Stimulated activated CD8-positive, alpha-beta memory T cell treated with anti-CD3 and anti-CD28 coated beads, Interleukin-15, amount 100 ng/mL, for 4 hours (primary cell): ENCODE data around the gene SHLD2.
"Not testable (repeated sequence)": the region's sequence is repeated elsewhere in the genome, so short reads cannot be mapped to it uniquely, and the experiment has no call there.

ENCODE experiments used
- DNase-seq, 2 donors: peaks; one replicate each; pipeline ENCODE4 v3.0.0-alpha.2; 2020; ENCODE audit warnings: low read depth in 2 of 2

Gene SHLD2, protein sequence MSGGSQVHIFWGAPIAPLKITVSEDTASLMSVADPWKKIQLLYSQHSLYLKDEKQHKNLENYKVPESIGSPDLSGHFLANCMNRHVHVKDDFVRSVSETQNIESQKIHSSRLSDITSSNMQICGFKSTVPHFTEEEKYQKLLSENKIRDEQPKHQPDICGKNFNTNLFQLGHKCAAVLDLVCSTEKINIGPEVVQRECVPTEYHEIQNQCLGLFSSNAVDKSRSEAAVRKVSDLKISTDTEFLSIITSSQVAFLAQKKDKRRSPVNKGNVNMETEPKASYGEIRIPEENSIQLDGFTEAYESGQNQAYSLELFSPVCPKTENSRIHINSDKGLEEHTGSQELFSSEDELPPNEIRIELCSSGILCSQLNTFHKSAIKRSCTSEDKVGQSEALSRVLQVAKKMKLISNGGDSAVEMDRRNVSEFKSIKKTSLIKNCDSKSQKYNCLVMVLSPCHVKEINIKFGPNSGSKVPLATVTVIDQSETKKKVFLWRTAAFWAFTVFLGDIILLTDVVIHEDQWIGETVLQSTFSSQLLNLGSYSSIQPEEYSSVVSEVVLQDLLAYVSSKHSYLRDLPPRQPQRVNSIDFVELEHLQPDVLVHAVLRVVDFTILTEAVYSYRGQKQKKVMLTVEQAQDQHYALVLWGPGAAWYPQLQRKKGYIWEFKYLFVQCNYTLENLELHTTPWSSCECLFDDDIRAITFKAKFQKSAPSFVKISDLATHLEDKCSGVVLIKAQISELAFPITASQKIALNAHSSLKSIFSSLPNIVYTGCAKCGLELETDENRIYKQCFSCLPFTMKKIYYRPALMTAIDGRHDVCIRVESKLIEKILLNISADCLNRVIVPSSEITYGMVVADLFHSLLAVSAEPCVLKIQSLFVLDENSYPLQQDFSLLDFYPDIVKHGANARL

GRCh38 chr10:87094373-87095235, at the start of gene SHLD2, which contains the start of gene GLUD1:
TSS of gene SHLD2 (plus strand) at chr10:87095206. CDS start at chr10:87151355, 56,149 bp downstream.
TSS of gene GLUD1 (minus strand) at chr10:87094843. CDS start at chr10:87094769, 74 bp downstream.
- peak; percentile 67 to 77 for DNase-seq

- DNase-seq, result no peak
Measured at GRCh38 chr10:87045434-87045938, 49.5 kb upstream of the SHLD2 start.

DNA sequence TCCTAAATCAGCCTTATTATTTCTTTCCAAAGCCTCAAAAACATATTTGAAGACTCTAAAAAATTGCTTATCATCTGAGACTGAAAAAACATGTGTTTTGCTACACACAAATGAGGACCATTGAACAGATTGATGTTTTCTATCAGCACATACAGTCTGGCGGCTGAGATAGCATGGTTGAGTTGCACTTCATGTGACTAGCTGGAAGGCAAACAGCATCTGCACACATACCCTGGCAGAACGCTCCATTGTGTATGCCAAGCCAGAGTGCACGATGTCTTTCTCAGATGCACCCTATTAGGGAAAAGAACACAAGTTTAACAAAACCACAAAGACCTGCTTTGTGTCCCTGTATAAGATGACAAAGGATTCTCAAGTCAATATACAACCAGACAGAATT, 41.9 kb upstream of the SHLD2 start:
- DNase-seq, result no peak

DNA sequence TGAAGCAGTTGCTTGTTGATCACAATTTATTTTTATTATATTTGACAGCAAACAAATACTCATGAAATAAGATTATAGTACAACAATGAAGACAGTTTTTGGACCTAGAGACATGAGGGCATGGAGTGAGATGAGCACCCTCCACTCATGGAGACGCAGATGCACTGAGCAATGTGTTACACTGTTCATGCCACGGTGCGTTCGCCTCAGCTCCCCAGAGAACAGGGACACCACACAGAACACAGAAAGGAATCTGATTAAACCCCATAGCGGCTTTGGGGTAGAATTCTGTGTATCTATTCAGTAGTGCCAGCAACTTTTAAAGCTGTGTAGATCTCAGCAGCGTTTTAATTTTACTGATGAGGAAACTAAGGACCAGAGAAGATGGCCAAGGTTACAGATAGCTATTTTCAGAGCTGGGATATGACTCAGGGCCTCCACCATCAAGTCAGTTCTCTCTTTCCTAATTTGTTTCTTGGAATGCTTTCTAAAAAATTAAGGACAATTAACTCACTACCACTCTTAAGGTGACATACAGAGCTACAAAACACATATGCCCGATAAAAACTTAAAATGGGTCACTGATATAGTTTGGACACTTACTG, 41.3 kb upstream of the SHLD2 start:
- no peak for DNase-seq

GRCh38 chr10:87054373-87055295, 40.4 kb upstream of the SHLD2 start:
- DNase-seq, result no peak

GRCh38 chr10:87058171-87058570, 36.8 kb upstream of the SHLD2 start:
- no peak for DNase-seq

- no peak for DNase-seq
Measured at GRCh38 chr10:87059401-87059800, 35.6 kb upstream of the SHLD2 start.

DNA sequence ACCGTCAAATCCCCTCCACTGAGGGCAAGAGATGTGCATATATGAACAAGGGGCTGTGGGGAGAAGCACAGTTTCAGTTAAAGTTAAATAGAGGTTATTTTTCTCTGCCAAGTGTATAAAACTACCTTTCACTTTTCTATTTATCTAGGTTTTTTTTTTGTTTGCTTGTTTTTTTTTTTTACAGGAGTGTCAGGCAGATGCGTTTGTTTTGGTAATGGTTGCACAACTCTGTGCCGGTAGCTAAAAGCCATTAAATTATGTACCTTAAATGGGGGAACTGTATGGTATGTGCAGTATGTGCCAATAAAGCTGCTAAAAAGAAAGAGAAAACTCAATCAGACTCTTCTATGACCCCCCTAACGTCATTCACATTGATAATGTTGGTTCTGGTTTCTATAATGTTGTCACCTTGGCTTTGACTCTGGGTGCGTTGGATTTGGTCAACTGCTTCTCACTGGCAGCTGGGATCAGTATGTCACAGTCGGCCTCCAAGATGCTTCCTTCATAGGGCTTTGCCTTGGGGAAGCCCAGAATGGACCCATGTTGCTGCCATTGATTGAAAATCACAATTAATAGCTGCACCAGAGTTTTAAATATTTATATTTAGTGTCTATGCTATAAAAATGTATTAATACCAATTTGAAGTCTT, 34.6 kb upstream of the SHLD2 start:
- no peak for DNase-seq

GRCh38 chr10:87064651-87065050, 30.4 kb upstream of the SHLD2 start:
- DNase-seq, result no peak

- DNase-seq, result no peak
Measured at GRCh38 chr10:87066178-87066577, 28.8 kb upstream of the SHLD2 start.

GRCh38 chr10:87066865-87067264, 28.1 kb upstream of the SHLD2 start:
- no peak for DNase-seq

GRCh38 chr10:87068281-87068680, 26.7 kb upstream of the SHLD2 start:
- DNase-seq, result no peak

DNA sequence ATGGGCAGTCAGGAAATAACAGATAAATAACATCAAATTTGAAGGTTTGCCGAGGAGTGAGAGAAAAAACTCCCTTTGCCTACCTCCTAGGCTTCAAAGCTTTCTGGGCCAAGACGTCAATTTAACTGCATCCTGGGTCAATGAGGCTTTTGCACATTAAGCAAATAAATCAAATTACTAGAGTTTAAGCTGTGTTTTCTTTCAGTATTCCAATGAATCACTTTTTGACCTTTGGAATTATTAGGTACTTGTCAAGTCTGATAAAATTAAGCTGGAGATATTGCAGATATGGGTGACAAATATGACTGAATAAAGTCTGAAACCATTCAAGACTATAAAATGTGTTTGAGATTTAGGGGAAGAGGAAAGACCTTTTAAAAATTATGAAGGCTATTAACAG, 22.6 kb upstream of the SHLD2 start:
- DNase-seq, result no peak

DNA sequence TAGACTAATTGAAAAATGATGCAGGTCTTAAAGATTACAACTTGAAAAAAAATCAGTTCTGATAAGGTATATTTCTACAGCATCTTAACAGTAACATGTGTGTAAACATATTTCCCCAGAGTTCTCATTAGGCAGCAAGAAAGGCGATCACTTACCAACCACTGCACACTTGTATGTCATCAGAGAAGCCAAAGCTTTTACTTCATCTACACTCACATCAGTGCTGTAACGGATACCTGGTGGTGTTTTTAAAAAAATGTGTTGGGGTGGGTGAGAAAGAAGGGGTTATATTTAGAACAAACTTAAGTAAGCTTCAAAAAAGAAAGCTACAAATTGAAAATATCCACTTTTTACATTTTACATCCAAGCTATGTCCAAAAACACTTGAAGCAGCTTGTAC, 18.6 kb upstream of the SHLD2 start:
- DNase-seq, result not testable (repeated sequence)

DNA sequence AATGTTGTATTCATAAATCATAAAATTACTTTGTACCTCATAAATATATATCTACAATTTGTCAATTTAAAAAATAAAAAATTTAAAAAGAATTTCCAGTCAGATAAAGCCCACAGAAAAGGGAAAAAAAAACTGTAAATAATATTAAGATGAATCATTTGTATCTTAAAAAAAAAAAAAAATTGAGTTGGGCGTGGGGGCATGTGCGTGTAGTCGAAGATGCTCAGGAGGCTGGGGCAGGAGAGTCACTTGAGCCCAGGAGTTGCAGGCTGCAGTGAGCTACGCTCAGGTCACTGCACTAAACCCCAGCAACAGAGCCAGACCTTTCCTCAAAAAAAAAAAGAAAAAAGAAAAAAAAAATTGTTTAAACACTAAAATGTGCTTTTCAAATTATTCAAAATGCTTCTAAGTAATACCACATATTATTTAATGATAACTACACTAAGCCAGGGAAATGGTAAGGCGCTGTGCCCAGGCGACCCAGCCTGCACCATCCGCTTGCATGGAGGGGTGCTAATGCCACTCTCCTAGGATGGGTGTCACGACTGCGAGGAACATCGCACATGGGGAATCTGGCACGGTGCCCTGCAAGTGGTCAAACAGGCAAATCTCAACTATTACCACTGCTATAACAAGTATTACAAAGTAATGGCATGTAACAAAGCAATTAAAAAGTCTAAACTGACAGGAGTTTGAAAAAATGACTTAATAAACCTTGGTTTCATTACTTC, 15.7 kb upstream of the SHLD2 start:
- DNase-seq, result no peak

- DNase-seq, result not testable (repeated sequence)
Measured at GRCh38 chr10:87080621-87081020, 14.4 kb upstream of the SHLD2 start.

DNA sequence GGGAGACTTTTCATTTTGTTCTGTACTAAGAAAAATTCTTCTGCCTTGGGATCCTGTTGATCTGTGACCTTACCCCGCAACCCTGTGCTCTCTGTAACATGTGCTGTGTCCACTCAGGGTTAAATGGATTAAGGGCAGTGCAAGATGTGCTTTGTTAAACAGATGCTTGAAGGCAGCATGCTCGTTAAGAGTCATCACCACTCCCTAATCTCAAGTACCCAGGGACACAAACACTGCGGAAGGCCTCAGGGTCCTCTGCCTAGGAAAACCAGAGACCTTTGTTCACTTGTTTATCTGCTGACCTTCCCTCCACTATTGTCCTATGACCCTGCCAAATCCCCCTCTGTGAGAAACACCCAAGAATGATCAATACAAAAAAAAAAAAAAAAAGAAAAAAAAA, 13.4 kb upstream of the SHLD2 start:
- not testable (repeated sequence) for DNase-seq

GRCh38 chr10:87082219-87082618, 12.8 kb upstream of the SHLD2 start:
- DNase-seq, result not testable (repeated sequence)
